ENCODE measurements around the gene IL1RN. TPM values are rescaled to one million over a fixed set of nuclear protein-coding genes. Genes with fewer than 3 reads are reported as not detected.

Gene IL1RN
- total and polyA plus RNA-seq, 2 donors from 2014 or later, result 1.3 to 2.1 TPM

DNA sequence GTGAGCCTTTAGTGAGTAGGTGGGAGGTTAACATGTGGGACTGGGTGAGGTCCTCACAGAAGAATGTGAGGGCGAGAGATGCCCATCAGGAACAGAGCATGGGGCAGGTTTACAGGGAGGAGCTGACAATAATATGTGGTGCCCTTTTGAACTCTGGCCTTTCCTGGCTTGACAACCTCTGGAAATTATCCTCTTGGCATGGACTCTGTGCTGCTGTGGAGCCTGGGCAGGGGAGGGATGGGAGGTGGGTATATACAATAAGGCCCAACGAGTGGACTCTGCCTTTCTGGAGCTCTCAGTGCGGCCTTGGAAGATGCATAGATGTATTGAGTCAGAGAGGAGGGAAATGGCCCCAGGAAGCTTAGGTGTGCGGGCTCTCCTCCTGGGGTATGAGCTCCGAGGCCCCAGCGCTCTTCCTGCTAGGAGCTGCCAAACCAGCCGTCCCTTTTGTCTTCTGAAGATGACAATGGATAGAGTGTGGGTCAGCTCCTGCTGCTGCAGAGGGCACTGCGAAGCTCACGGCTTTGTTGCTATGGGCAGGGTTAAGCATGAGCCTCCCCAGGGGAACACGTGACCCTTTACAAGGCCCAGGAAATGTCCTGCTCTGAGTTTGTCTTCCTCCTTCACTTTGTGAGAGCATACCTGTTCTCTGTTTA lies 37.7 kb downstream of the IL1RN start:
- FAIRE-seq (no peak), DNase-seq (peak in 1 of 5 donors; percentile 38)
- Histone ChIP-seq H3K9ac (ENCODE audit: low read length in 3 of 3) (no peak overlapping the region), H3K4me3 (ENCODE audit: low read length in 3 of 3) (no peak overlapping the region), H3K27ac (ENCODE audit: low read depth in 2 of 2, low read length in 2 of 2) (no peak overlapping the region), H3K9me3 (ENCODE audit: control insufficient read depth in 2 of 3, insufficient read depth in 1 of 3, low read length in 3 of 3) (no peaks in the 10 kb centered on the region), H3K4me1 (ENCODE audit: control insufficient read depth in 2 of 3, insufficient read depth in 2 of 3, low read depth in 1 of 3, low read length in 3 of 3) (peaks cover 0 to 5% (median 4%) of the 10 kb centered on the region in 3 donors), H3K27me3 (ENCODE audit: control insufficient read depth, insufficient read depth, low read length) (no peaks in the 10 kb centered on the region), H3K36me3 (ENCODE audit: control insufficient read depth in 2 of 3, insufficient read depth in 3 of 3, low read length in 3 of 3) (no peaks in the 10 kb centered on the region)
- no peak for TF ChIP-seq CTCF (IDR thresholded peaks at IDR 0.05; ENCODE audit: borderline replicate concordance, extremely low read depth, insufficient read depth)
- intact Hi-C loops (cut with DNase I), result no loop called here

DNA sequence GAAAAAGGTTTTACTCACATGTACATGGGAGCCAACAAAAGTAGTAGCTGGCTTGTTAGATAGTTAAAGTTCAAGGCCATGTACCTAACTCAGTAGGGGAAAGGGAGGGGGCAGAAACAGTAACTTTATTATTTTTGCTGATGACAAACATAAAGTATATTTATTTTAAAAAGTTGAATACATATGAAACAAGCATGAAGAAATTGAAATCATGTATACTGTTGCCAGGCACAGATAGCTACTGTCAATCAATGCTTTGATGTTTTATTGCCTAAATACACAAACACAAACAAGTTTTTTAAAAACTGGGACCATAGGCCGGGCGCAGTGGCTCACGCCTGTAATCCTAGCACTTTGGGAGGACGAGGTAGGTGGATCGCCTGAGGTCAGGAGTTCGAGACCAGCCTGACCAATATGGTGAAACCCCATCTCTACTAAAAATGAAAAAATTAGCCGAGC lies 38.8 kb downstream of the IL1RN start:
- Histone ChIP-seq H3K27me3 (ENCODE audit: control insufficient read depth, insufficient read depth, low read length) (no peaks in the 10 kb centered on the region), H3K36me3 (ENCODE audit: control insufficient read depth in 2 of 3, insufficient read depth in 3 of 3, low read length in 3 of 3) (no peaks in the 10 kb centered on the region), H3K9me3 (ENCODE audit: control insufficient read depth in 2 of 3, insufficient read depth in 1 of 3, low read length in 3 of 3) (no peaks in the 10 kb centered on the region), H3K9ac (ENCODE audit: low read length in 3 of 3) (no peak overlapping the region), H3K27ac (ENCODE audit: low read depth in 2 of 2, low read length in 2 of 2) (no peak overlapping the region), H3K4me3 (ENCODE audit: low read length in 3 of 3) (no peak overlapping the region), H3K4me1 (ENCODE audit: control insufficient read depth in 2 of 3, insufficient read depth in 2 of 3, low read depth in 1 of 3, low read length in 3 of 3) (peaks cover 0 to 5% (median 4%) of the 10 kb centered on the region in 3 donors)
- DNase-seq (peak in 1 of 5 donors; percentile 14), FAIRE-seq (no peak)
- intact Hi-C loops (cut with DNase I), result no loop called here
- TF ChIP-seq CTCF (IDR thresholded peaks at IDR 0.05; ENCODE audit: borderline replicate concordance, extremely low read depth, insufficient read depth), result no peak

GRCh38 chr2:113167115-113167932 lies 39.9 kb downstream of the IL1RN start:
- intact Hi-C loops (cut with DNase I), result no loop called here
- Histone ChIP-seq H3K27me3 (ENCODE audit: control insufficient read depth, insufficient read depth, low read length) (no peaks in the 10 kb centered on the region), H3K9me3 (ENCODE audit: control insufficient read depth in 2 of 3, insufficient read depth in 1 of 3, low read length in 3 of 3) (no peaks in the 10 kb centered on the region), H3K27ac (ENCODE audit: low read depth in 2 of 2, low read length in 2 of 2) (peak overlapping the region; percentile 81 to 82), H3K9ac (ENCODE audit: low read length in 3 of 3) (no peak overlapping the region), H3K4me3 (ENCODE audit: low read length in 3 of 3) (no peak overlapping the region), H3K36me3 (ENCODE audit: control insufficient read depth in 2 of 3, insufficient read depth in 3 of 3, low read length in 3 of 3) (no peaks in the 10 kb centered on the region), H3K4me1 (ENCODE audit: control insufficient read depth in 2 of 3, insufficient read depth in 2 of 3, low read depth in 1 of 3, low read length in 3 of 3) (peaks cover 0 to 5% (median 4%) of the 10 kb centered on the region in 3 donors)
- DNase-seq, result peak in 2 of 5 donors; percentile 21 to 83
- TF ChIP-seq CTCF (IDR thresholded peaks at IDR 0.05; ENCODE audit: borderline replicate concordance, extremely low read depth, insufficient read depth), result no peak
- FAIRE-seq, result no peak

All from kidney (tissue), 14 donors.